ENCODE data around the gene ZP2. TPM values are rescaled to one million over a fixed set of nuclear protein-coding genes. Genes with fewer than 3 reads are reported as not detected.
"Not testable (repeated sequence)": the region's sequence is repeated elsewhere in the genome, so short reads cannot be mapped to it uniquely, and the experiment has no call there.

ZP2 gene
- total RNA-seq, 4 donors from 2014 or later: 0.27 TPM; not detected in 3

DNA sequence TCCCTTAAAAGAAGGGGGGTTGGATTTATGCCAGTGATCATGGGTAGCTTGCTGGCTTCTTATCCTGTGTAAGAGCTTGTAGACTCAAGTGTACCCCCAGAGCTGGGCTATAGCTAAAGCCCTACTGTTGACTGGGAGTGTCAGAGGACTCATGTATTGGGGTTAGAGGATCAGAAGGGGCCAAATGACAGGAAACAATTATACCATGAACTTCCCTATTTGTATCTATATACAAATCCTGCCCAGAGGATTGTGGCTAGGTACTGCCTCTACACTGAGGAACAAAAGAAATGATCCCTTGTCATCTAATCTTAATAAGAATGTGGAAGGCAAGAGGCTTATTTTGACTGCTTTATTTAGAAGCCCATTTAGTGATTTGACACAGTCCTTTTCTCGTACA, 14.3 kb downstream of the ZP2 start:
- 77% methylated on average over 1 of the region's 1 CpG; no CpG with 5 or more reads in 1 of the 2 donors for WGBS, 2 donors (ENCODE audit: low coverage in 1 of 2)
- intact Hi-C loops (cut with DNase I; ENCODE audit: low total_unique reads): loop anchor here (10.0 kb wide), 1 partner anchor 1498 kb away; no protein-coding TSS in a partner anchor
- Histone ChIP-seq H3K9me3 (no peaks in the 10 kb centered on the region), H3K27me3 (no peaks in the 10 kb centered on the region), H3K27ac (no peak overlapping the region), H3K4me3 (no peak overlapping the region), H3K4me1 (peaks cover 0 to 17% (median 10%) of the 10 kb centered on the region in 4 donors), H3K36me3 (no peaks in the 10 kb centered on the region)
- in situ Hi-C loops (cut with MboI; ENCODE audit: low pct_ligation_motif_present in 1 of 4, low pct_unique_long_range_greater_than_20kb in 1 of 4, low sequenced_read_pairs in 3 of 4): loop anchor here in 2 of 4 donors (25.0 kb wide), 2 partner anchors 90 to 1115 kb away; partner anchors contain the start of gene CRYM (in 1 of the 2)
- no peak for DNase-seq
- TF ChIP-seq POLR2AphosphoS5 (IDR thresholded peaks at IDR 0.05) (no peak), POLR2A (IDR thresholded peaks at IDR 0.05) (no peak), EP300 (IDR thresholded peaks at IDR 0.05; ENCODE audit: low read depth) (no peak)
- TF ChIP-seq, protein P1, sequence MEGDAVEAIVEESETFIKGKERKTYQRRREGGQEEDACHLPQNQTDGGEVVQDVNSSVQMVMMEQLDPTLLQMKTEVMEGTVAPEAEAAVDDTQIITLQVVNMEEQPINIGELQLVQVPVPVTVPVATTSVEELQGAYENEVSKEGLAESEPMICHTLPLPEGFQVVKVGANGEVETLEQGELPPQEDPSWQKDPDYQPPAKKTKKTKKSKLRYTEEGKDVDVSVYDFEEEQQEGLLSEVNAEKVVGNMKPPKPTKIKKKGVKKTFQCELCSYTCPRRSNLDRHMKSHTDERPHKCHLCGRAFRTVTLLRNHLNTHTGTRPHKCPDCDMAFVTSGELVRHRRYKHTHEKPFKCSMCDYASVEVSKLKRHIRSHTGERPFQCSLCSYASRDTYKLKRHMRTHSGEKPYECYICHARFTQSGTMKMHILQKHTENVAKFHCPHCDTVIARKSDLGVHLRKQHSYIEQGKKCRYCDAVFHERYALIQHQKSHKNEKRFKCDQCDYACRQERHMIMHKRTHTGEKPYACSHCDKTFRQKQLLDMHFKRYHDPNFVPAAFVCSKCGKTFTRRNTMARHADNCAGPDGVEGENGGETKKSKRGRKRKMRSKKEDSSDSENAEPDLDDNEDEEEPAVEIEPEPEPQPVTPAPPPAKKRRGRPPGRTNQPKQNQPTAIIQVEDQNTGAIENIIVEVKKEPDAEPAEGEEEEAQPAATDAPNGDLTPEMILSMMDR (IDR thresholded peaks at IDR 0.05): no peak

DNA sequence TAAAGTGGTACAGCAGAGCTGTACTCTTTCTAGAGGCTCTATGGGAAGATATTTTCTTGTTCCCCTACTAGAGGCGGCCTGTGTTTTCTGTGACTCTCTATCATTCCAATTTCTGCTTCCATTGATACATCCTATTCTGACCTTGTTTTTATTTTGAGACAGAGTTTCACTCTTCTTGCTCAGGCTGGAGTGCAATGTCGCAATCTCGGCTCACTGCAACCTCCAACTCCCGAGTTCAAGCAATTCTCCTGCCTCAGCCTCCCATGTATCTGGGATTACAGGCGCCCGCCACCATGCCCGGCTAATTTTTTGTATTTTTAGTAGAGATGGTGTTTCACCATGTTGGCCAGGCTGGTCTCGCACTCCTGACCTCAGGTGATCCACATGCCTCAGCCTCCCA, 16.0 kb downstream of the ZP2 start:
- not testable (repeated sequence) for H3K36me3 ChIP-seq, H3K27ac ChIP-seq, H3K4me3 ChIP-seq, DNase-seq, H3K9me3 ChIP-seq, H3K27me3 ChIP-seq
- 91 to 97% methylated on average over 8 of the region's 8 CpGs for WGBS, 2 donors (ENCODE audit: low coverage in 1 of 2)
- in situ Hi-C loops (cut with MboI; ENCODE audit: low pct_ligation_motif_present in 1 of 4, low pct_unique_long_range_greater_than_20kb in 1 of 4, low sequenced_read_pairs in 3 of 4): loop anchor here in 2 of 4 donors (25.0 kb wide), 2 partner anchors 92 to 1117 kb away; partner anchors contain the start of gene CRYM (in 1 of the 2)
- H3K4me1 ChIP-seq: peaks cover 0 to 14% (median 5%) of the 10 kb centered on the region in 4 donors
- intact Hi-C loops (cut with DNase I; ENCODE audit: low total_unique reads): loop anchor here (10.0 kb wide), 1 partner anchor 1499 kb away; no protein-coding TSS in a partner anchor

DNA sequence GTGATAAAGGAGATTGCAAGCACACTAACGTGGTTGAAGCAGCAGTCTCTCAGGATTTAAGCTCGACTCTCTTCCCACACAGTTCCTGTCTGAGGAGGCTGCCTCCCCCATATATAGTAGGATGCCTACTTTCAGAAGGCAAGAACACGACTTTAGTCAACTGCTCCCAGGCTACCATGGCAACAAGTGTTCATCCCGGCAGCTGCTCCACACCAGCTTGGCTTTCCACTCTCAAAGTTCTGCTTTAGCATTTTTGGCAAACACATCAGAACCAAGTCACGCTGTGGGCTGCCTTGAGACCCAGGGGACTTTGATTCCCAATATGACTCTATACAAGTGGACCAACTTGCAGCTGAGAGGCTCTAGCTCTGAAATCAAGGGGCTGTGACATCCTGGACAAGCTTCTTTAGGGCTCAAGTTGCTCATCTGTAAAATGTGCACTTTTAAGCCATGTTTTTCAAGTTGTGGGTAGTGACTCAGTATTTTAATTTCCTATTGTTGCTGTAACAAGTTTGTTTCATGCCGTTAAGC, 16.5 kb downstream of the ZP2 start:
- intact Hi-C loops (cut with DNase I; ENCODE audit: low total_unique reads): loop anchor here (5.0 to 10.0 kb wide), 2 partner anchors 367 to 1500 kb away; no protein-coding TSS in a partner anchor
- H3K27me3 ChIP-seq: no peaks in the 10 kb centered on the region
- TF ChIP-seq POLR2AphosphoS5 (IDR thresholded peaks at IDR 0.05) (no peak), EP300 (IDR thresholded peaks at IDR 0.05; ENCODE audit: low read depth) (no peak), POLR2A (IDR thresholded peaks at IDR 0.05) (no peak)
- TF ChIP-seq, protein P1 (IDR thresholded peaks at IDR 0.05): no peak
- H3K4me3 ChIP-seq: no peak overlapping the region
- H3K9me3 ChIP-seq: no peaks in the 10 kb centered on the region
- H3K4me1 ChIP-seq: peaks cover 0 to 9% (median 3%) of the 10 kb centered on the region in 4 donors
- H3K27ac ChIP-seq: no peak overlapping the region
- no peaks in the 10 kb centered on the region for H3K36me3 ChIP-seq
- 45 to 49% methylated on average over 2 to 6 of the region's 6 CpGs for WGBS, 2 donors (ENCODE audit: low coverage in 1 of 2)
- DNase-seq: no peak
- in situ Hi-C loops (cut with MboI; ENCODE audit: low pct_ligation_motif_present in 1 of 4, low pct_unique_long_range_greater_than_20kb in 1 of 4, low sequenced_read_pairs in 3 of 4): loop anchor here in 2 of 4 donors (25.0 kb wide), 2 partner anchors 92 to 1117 kb away; partner anchors contain the start of gene CRYM (in 1 of the 2)

DNA sequence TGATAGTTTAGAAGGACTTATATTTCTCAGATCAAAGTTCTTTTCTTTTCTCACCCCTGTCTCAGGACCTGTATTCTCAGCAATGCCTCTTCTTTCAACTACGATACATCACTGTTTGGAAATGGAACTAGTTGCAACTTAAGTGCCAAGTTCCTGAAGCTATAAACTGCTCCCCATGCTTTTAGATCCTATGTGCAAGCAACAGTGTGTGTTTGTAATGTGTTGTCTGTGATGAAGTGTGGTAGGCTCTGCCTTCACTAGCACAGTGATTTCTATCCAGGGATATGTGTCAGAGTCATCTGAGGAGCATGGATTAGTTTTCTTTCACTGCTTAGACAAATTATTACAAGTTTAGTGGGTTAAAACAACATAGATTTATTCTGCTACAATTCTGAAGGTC, 18.4 kb downstream of the ZP2 start:
- in situ Hi-C loops (cut with MboI; ENCODE audit: low pct_ligation_motif_present in 1 of 4, low pct_unique_long_range_greater_than_20kb in 1 of 4, low sequenced_read_pairs in 3 of 4): loop anchor here in 2 of 4 donors (25.0 kb wide), 2 partner anchors 94 to 1119 kb away; partner anchors contain the start of gene CRYM (in 1 of the 2)
- 57% methylated on average over 1 of the region's 1 CpG; no CpG with 5 or more reads in 1 of the 2 donors for WGBS, 2 donors (ENCODE audit: low coverage in 1 of 2)
- Histone ChIP-seq H3K9me3 (no peaks in the 10 kb centered on the region), H3K4me1 (peaks cover 3 to 12% (median 6%) of the 10 kb centered on the region in 4 donors), H3K4me3 (no peak overlapping the region), H3K27me3 (no peaks in the 10 kb centered on the region), H3K27ac (no peak overlapping the region), H3K36me3 (no peaks in the 10 kb centered on the region)
- TF ChIP-seq EP300 (IDR thresholded peaks at IDR 0.05; ENCODE audit: low read depth): no peak
- DNase-seq: no peak
- intact Hi-C loops (cut with DNase I; ENCODE audit: low total_unique reads): loop anchor here (5.0 to 10.0 kb wide), 2 partner anchors 369 to 1502 kb away; no protein-coding TSS in a partner anchor

DNA sequence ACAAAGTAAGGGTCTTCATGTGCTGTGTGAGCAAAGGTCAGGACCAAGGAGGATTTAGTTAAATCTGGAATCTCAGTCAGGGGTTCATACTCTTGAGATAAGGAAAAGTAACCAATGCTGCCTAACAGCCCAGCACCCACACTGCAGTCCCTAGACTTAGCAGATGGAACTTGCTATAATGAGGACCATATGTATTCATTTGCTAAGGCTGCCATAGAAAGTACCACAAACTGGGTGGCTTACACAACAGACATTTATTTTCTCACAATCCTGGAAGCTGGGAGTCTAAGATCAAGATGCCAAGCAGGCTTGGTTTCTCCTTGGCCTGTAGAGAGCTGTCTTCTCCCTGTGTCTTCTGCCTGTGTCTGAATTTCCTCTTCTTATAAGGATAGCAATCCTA, 20.8 kb downstream of the ZP2 start:
- in situ Hi-C loops (cut with MboI; ENCODE audit: low pct_ligation_motif_present in 1 of 4, low pct_unique_long_range_greater_than_20kb in 1 of 4, low sequenced_read_pairs in 3 of 4): loop anchor here in 2 of 4 donors (25.0 kb wide), 2 partner anchors 97 to 1122 kb away; partner anchors contain the start of gene CRYM (in 1 of the 2)
- TF ChIP-seq, protein P1 (IDR thresholded peaks at IDR 0.05): no peak
- TF ChIP-seq POLR2A (IDR thresholded peaks at IDR 0.05): no peak
- TF ChIP-seq POLR2AphosphoS5 (IDR thresholded peaks at IDR 0.05): no peak
- no peak for TF ChIP-seq EP300 (IDR thresholded peaks at IDR 0.05; ENCODE audit: low read depth)
- no peaks in the 10 kb centered on the region for H3K9me3 ChIP-seq
- no peak overlapping the region for H3K27ac ChIP-seq
- H3K27me3 ChIP-seq: no peaks in the 10 kb centered on the region
- peaks cover 3 to 12% (median 8%) of the 10 kb centered on the region in 4 donors for H3K4me1 ChIP-seq
- DNase-seq: no peak
- intact Hi-C loops (cut with DNase I; ENCODE audit: low total_unique reads): loop anchor here (5.0 to 10.0 kb wide), 2 partner anchors 372 to 1504 kb away; no protein-coding TSS in a partner anchor
- H3K4me3 ChIP-seq: no peak overlapping the region
- no peaks in the 10 kb centered on the region for H3K36me3 ChIP-seq

Data from transverse colon (tissue), 4 donors.